GM12878 (cell line): ENCODE results near the gene FBRSL1. TPM values are rescaled to one million over a fixed set of nuclear protein-coding genes. Genes with fewer than 3 reads are reported as not detected.

Experiments
- CHD4 ChIP-seq: fragments of 200-600 bp; sonication (generic); IDR thresholded peaks from 2 replicates; pipeline ENCODE4 v1.6.1; 2016; ENCODE audit warnings: mild to moderate bottlenecking
- EED ChIP-seq: sonication (generic); IDR thresholded peaks from 2 replicates; pipeline ENCODE4 v1.6.1; 2016; ENCODE audit warnings: antibody characterized with exemption, low read depth
- MTA3 ChIP-seq: IDR thresholded peaks from 2 replicates; pipeline ENCODE4 v1.6.1; 2012; ENCODE audit warnings: low read length, inconsistent platforms, borderline replicate concordance
- PAX8 ChIP-seq: fragments of 450-650 bp; IDR thresholded peaks from 2 replicates; pipeline ENCODE4 v1.6.1; 2017; ENCODE audit warnings: mild to moderate bottlenecking, moderate library complexity
- RAD51 ChIP-seq: fragments of 450-650 bp; IDR thresholded peaks from 2 replicates; pipeline ENCODE4 v1.6.1; 2016; ENCODE audit warnings: moderate library complexity, mild to moderate bottlenecking, inconsistent platforms
- TCF3 ChIP-seq: IDR thresholded peaks from 2 replicates; pipeline ENCODE4 v1.6.1; 2012; ENCODE audit warnings: low read depth, mild to moderate bottlenecking, low read length, borderline replicate concordance; ENCODE audit not compliant: insufficient read depth
- WRNIP1 ChIP-seq: IDR thresholded peaks from 2 replicates; pipeline ENCODE4 v1.6.1; 2011; ENCODE audit warnings: low read depth, low read length, improper control_type of control experiment, borderline replicate concordance
- polyA plus RNA-seq, 11 experiments: library from polyadenylated mRNA; depleted of rRNA in 4 of 11; unstranded in 6 of 11; stranded (reverse) in 5 of 11; fragments of >200 nt; fragmentation: Nextera tagmentation in 4 of 11; fragmentation: Illumina TruSeq in 1 of 11; extraction: Ambion mirVana in 4 of 11; extraction: Trizol in 1 of 11; gene quantifications; 1 replicate in 1 of 11; 2 replicates in 10 of 11; pipeline versions ENCODE4 v1.2.1 to v1.2.3, GENCODE V29; 2011 to 2016; ENCODE audit warnings: inconsistent platforms in 2 of 11, missing spikeins in 2 of 11, low read depth in 1 of 11
- total RNA-seq, 4 experiments: library from RNA; depleted of rRNA in 3 of 4; stranded (reverse); fragments of >200 nt in 3 of 4; fragmentation: Illumina TruSeq in 1 of 4; extraction: Trizol in 1 of 4; gene quantifications; 2 replicates each; pipeline versions ENCODE4 v1.2.1 to v1.2.3, GENCODE V29; 2013 to 2021
- TF ChIP-seq, protein P1 (sequence below): fragments of 450-650 bp; formaldehyde crosslinking; IDR thresholded peaks from 2 replicates; pipeline ENCODE4 v1.4.0; 2020; ENCODE audit warnings: mild to moderate bottlenecking, moderate library complexity

FBRSL1 gene
- total and polyA plus RNA-seq, 10 of the 15 experiments (the other 5 are each of a cell fraction or from before 2014, with no cell fraction given): 0.19 to 55.1 (median 4.1) TPM

DNA sequence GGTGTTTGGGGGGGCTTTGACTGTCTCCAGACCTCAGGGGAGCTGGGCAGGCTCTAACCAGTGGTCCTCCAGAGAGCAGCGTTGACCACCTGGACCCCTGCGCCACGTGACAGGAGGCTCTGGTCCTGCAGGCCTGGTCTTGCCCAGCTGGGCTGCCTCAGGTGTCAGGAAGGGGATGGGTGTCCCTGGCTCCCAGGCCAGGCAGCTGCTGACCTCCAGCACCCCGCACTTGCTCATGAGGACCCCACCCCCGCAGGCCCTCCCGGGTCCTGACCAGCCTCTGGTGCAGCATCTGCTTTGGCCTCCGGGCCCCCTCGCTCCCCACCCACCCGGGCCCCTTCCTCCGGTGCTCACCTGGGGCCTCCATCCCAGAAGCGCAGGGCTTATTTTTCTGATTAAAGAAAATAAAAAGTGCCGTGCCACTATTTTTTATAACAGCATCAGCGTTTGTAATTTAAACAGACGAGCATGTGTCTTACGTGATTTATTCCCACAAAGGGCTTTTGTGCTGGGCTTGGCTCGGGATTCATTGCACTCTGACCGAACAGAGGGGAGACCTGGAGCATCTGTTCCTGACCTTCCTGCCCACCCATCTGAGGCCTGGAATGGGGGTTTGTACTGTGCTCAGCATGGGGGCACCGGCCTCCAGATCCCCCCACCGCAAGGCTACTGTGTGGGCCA, 21.7 kb downstream of the FBRSL1 start (continued):
- TF ChIP-seq, protein P1, sequence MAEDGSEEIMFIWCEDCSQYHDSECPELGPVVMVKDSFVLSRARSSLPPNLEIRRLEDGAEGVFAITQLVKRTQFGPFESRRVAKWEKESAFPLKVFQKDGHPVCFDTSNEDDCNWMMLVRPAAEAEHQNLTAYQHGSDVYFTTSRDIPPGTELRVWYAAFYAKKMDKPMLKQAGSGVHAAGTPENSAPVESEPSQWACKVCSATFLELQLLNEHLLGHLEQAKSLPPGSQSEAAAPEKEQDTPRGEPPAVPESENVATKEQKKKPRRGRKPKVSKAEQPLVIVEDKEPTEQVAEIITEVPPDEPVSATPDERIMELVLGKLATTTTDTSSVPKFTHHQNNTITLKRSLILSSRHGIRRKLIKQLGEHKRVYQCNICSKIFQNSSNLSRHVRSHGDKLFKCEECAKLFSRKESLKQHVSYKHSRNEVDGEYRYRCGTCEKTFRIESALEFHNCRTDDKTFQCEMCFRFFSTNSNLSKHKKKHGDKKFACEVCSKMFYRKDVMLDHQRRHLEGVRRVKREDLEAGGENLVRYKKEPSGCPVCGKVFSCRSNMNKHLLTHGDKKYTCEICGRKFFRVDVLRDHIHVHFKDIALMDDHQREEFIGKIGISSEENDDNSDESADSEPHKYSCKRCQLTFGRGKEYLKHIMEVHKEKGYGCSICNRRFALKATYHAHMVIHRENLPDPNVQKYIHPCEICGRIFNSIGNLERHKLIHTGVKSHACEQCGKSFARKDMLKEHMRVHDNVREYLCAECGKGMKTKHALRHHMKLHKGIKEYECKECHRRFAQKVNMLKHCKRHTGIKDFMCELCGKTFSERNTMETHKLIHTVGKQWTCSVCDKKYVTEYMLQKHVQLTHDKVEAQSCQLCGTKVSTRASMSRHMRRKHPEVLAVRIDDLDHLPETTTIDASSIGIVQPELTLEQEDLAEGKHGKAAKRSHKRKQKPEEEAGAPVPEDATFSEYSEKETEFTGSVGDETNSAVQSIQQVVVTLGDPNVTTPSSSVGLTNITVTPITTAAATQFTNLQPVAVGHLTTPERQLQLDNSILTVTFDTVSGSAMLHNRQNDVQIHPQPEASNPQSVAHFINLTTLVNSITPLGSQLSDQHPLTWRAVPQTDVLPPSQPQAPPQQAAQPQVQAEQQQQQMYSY (CRISPR knock-in tag): no peak
- TF ChIP-seq PAX8 (no peak), RAD51 (no peak), MTA3 (no peak), TCF3 (no peak), CHD4 (no peak), WRNIP1 (no peak), EED (no peak)
